HL-60 (cell line): ENCODE measurements around the gene ZNF35.

Experiments used
- CTCF ChIP-seq: IDR thresholded peaks from one replicate; pipeline ENCODE4 v1.5.1; 2011; ENCODE audit warnings: low read length, control low read depth, inconsistent platforms; ENCODE audit not compliant: insufficient read depth
- GABPA ChIP-seq: IDR thresholded peaks from 2 replicates; pipeline ENCODE4 v1.6.1; 2012; ENCODE audit warnings: low read depth
- POLR2AphosphoS5 ChIP-seq: IDR thresholded peaks from 2 replicates; pipeline ENCODE4 v1.6.1; 2012; ENCODE audit warnings: low read depth
- TF ChIP-seq, protein P1 (sequence below): IDR thresholded peaks from 2 replicates; pipeline ENCODE4 v1.6.1; 2012; ENCODE audit warnings: low read depth; ENCODE audit not compliant: insufficient replicate concordance

- no peak for TF ChIP-seq POLR2AphosphoS5
- TF ChIP-seq CTCF, result no peak
- TF ChIP-seq, protein P1, sequence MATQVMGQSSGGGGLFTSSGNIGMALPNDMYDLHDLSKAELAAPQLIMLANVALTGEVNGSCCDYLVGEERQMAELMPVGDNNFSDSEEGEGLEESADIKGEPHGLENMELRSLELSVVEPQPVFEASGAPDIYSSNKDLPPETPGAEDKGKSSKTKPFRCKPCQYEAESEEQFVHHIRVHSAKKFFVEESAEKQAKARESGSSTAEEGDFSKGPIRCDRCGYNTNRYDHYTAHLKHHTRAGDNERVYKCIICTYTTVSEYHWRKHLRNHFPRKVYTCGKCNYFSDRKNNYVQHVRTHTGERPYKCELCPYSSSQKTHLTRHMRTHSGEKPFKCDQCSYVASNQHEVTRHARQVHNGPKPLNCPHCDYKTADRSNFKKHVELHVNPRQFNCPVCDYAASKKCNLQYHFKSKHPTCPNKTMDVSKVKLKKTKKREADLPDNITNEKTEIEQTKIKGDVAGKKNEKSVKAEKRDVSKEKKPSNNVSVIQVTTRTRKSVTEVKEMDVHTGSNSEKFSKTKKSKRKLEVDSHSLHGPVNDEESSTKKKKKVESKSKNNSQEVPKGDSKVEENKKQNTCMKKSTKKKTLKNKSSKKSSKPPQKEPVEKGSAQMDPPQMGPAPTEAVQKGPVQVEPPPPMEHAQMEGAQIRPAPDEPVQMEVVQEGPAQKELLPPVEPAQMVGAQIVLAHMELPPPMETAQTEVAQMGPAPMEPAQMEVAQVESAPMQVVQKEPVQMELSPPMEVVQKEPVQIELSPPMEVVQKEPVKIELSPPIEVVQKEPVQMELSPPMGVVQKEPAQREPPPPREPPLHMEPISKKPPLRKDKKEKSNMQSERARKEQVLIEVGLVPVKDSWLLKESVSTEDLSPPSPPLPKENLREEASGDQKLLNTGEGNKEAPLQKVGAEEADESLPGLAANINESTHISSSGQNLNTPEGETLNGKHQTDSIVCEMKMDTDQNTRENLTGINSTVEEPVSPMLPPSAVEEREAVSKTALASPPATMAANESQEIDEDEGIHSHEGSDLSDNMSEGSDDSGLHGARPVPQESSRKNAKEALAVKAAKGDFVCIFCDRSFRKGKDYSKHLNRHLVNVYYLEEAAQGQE, result no peak
- no peak for TF ChIP-seq GABPA
Measured at GRCh38 chr3:44659434-44659833, 10.9 kb downstream of the ZNF35 start.
